A673 (cell line): ENCODE results near the gene ZSWIM2. TPM values are rescaled to one million over a fixed set of nuclear protein-coding genes. Genes with fewer than 3 reads are reported as not detected.
"Not testable (repeated sequence)": the region's sequence is repeated elsewhere in the genome, so short reads cannot be mapped to it uniquely, and the experiment has no call there.

Source experiments
- BruUV-seq: library from RNA; stranded (reverse); fragments of 400-500 nt; replicated peaks from 2 replicates; lab custom pipeline; 2021; lab: Mats Ljungman, UMichigan
- CTCF ChIA-PET: fragments of 300-600 bp; sonication (Branson Sonifier 250); formaldehyde crosslinking; loops from one replicate; lab custom pipeline; 2022; ENCODE audit warnings: antibody characterized with exemption; lab: Charles Lee
- POLR2A ChIA-PET: fragments of 300-600 bp; sonication (Branson Sonifier 250); formaldehyde crosslinking; loops from one replicate; lab custom pipeline; 2022; ENCODE audit warnings: antibody characterized with exemption; ENCODE audit not compliant: low non-redundant PET; lab: Charles Lee
- DNase-seq: peaks from one replicate; pipeline ENCODE4 v3.0.0-alpha.2; 2015; ENCODE audit warnings: low spot score
- H3K27ac ChIP-seq: fragments of 200-600 bp; sonication (generic); 2 replicates; pipeline ENCODE4 v1.5.1; 2016; ENCODE audit warnings: mixed run types, low read depth, mild to moderate bottlenecking, mixed read lengths, antibody characterized with exemption, low read length; ENCODE audit not compliant: poor library complexity, severe bottlenecking
- H3K27me3 ChIP-seq: fragments of 200-600 bp; sonication (generic); replicated peaks from 2 replicates; pipeline ENCODE4 v1.6.1; 2017; ENCODE audit warnings: mixed run types, low read depth, mild to moderate bottlenecking, mixed read lengths, antibody characterized with exemption, low read length; ENCODE audit not compliant: insufficient read depth, poor library complexity
- H3K36me3 ChIP-seq: fragments of 200-600 bp; sonication (generic); 2 replicates; pipeline ENCODE4 v1.6.1; 2016; ENCODE audit warnings: mixed run types, mild to moderate bottlenecking, mixed read lengths, antibody characterized with exemption, low read length; ENCODE audit not compliant: insufficient read depth, poor library complexity, severe bottlenecking
- H3K4me1 ChIP-seq: fragments of 200-600 bp; sonication (generic); 2 replicates; pipeline ENCODE4 v1.6.1; 2017; ENCODE audit warnings: mixed run types, mild to moderate bottlenecking, mixed read lengths, antibody characterized with exemption, low read length; ENCODE audit not compliant: insufficient read depth, poor library complexity, severe bottlenecking
- H3K4me3 ChIP-seq: fragments of 200-600 bp; sonication (generic); 2 replicates; pipeline ENCODE4 v1.5.1; 2016; ENCODE audit warnings: low read depth, mixed run types, mild to moderate bottlenecking, mixed read lengths, low read length; ENCODE audit not compliant: poor library complexity, severe bottlenecking
- H3K9me3 ChIP-seq: fragments of 200-600 bp; sonication (generic); 2 replicates; pipeline ENCODE4 v1.6.1; 2016; ENCODE audit warnings: mixed run types, low read depth, mild to moderate bottlenecking, mixed read lengths, antibody characterized with exemption, low read length; ENCODE audit not compliant: poor library complexity, severe bottlenecking
- CTCF ChIP-seq: fragments of 300-800, 200-600 bp; sonication (generic); conservative IDR thresholded peaks from 2 replicates; pipeline ENCODE4 v1.5.1; 2017; ENCODE audit warnings: low read depth, mild to moderate bottlenecking, antibody characterized with exemption, low read length, moderate library complexity, mixed read lengths
- EZH2 ChIP-seq: fragments of 200-600 bp; sonication (generic); IDR thresholded peaks from 2 replicates; pipeline ENCODE4 v1.6.1; 2017; ENCODE audit warnings: borderline replicate concordance, low read depth, mild to moderate bottlenecking, mixed read lengths, antibody characterized with exemption, low read length; ENCODE audit not compliant: poor library complexity, severe bottlenecking
- intact Hi-C: fragments of 100-400 bp; cut with micrococcal nuclease; formaldehyde crosslinking; loops from one replicate; pipeline ENCODE4 v1.10.0; 2022; ENCODE audit not compliant: unreplicated experiment
- total RNA-seq: library from RNA; stranded (reverse); gene quantifications from 2 replicates; pipeline ENCODE4 v1.2.3, GENCODE V29; 2021

ZSWIM2 gene
- total RNA-seq, 1 experiment from 2014 or later = not detected

GRCh38 chr2:186827411-186827810 is 21.6 kb downstream of the ZSWIM2 start:
- Histone ChIP-seq H3K27me3 (no peaks in the 10 kb centered on the region), H3K9me3 (no peaks in the 10 kb centered on the region), H3K4me1 (no peaks in the 10 kb centered on the region), H3K36me3 (no peaks in the 10 kb centered on the region), H3K27ac (no peak overlapping the region), H3K4me3 (no peak overlapping the region)
- no TSS peak for BruUV-seq
- TF ChIP-seq EZH2 (no peak), CTCF (no peak)
- no peak for DNase-seq
- intact Hi-C loops = no loop called here
- CTCF ChIA-PET = no interaction called here
- POLR2A ChIA-PET = no interaction called here

GRCh38 chr2:186822323-186822722 is 26.6 kb downstream of the ZSWIM2 start:
- POLR2A ChIA-PET = no interaction called here
- intact Hi-C loops = no loop called here
- Histone ChIP-seq H3K27me3 (no peaks in the 10 kb centered on the region), H3K36me3 (no peaks in the 10 kb centered on the region), H3K9me3 (no peaks in the 10 kb centered on the region), H3K4me3 (no peak overlapping the region), H3K4me1 (no peaks in the 10 kb centered on the region), H3K27ac (no peak overlapping the region)
- TF ChIP-seq EZH2 (no peak), CTCF (no peak)
- DNase-seq = no peak
- CTCF ChIA-PET = no interaction called here
- BruUV-seq = no TSS peak

- Histone ChIP-seq H3K9me3 (no peaks in the 10 kb centered on the region), H3K36me3 (no peaks in the 10 kb centered on the region), H3K27ac (no peak overlapping the region), H3K4me3 (no peak overlapping the region), H3K4me1 (no peaks in the 10 kb centered on the region), H3K27me3 (no peaks in the 10 kb centered on the region)
- ChIA-PET CTCF (no interaction called here), POLR2A (no interaction called here)
- TF ChIP-seq CTCF = no peak
- BruUV-seq = no TSS peak
- intact Hi-C loops = no loop called here
- DNase-seq = no peak
These were observed 28.7 kb downstream of the ZSWIM2 start for GRCh38 chr2:186820303-186820702.

GRCh38 chr2:186811760-186812159 is 37.2 kb downstream of the ZSWIM2 start:
- intact Hi-C loops, BruUV-seq, POLR2A ChIA-PET, H3K4me1 ChIP-seq, H3K36me3 ChIP-seq, CTCF ChIA-PET, H3K9me3 ChIP-seq, DNase-seq, H3K4me3 ChIP-seq, H3K27me3 ChIP-seq, H3K27ac ChIP-seq: not testable (repeated sequence)
